Measurements from ENCODE around the gene REELD1. TPM values are rescaled to one million over a fixed set of nuclear protein-coding genes. Genes with fewer than 3 reads are reported as not detected.

REELD1 gene
- total and polyA plus RNA-seq, 9 of the 15 experiments (the other 6 are each of a cell fraction or from before 2014, with no cell fraction given): not detected

DNA sequence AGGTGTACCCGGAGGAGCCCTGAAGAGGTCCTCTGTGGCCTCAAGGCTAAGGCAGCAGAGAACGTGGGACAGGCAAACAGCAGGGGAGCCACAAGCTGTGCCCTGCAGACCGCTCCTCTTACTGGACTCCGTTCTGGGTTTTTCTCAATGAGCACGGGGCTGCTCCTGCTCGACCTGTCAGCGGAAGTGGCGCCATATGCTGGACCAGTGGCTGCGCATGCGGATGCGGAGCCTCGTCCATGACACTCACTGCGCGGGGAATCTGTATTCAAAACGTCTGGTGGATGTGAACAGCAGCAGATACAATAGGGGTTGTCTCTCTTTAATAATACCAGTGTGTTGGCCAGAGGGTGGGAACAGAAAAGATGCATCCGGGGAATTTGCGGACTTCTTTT lies 29.5 kb downstream of the REELD1 start:
- TF ChIP-seq NRF1 (conservative IDR thresholded peaks at IDR 0.05 in 1 of 2, IDR thresholded peaks at IDR 0.05 in 1 of 2) (peak in 1 of 2 experiments; percentile 40; a peak in 1 of 4 replicates), HNRNPK (IDR thresholded peaks at IDR 0.05; ENCODE audit: low read depth, low read length, poor library complexity, severe bottlenecking) (no peak), SOX6 (IDR thresholded peaks at IDR 0.05) (no peak), ZNF324 (CRISPR knock-in tag; IDR thresholded peaks at IDR 0.05) (no peak), LARP7 (IDR thresholded peaks at IDR 0.05) (no peak), ETS2 (tag; IDR thresholded peaks at IDR 0.05; ENCODE audit: borderline replicate concordance, poor library complexity, severe bottlenecking) (no peak), ZNF263 (CRISPR knock-in tag; IDR thresholded peaks at IDR 0.05; ENCODE audit: borderline replicate concordance) (no peak)
- TF ChIP-seq, protein P1, sequence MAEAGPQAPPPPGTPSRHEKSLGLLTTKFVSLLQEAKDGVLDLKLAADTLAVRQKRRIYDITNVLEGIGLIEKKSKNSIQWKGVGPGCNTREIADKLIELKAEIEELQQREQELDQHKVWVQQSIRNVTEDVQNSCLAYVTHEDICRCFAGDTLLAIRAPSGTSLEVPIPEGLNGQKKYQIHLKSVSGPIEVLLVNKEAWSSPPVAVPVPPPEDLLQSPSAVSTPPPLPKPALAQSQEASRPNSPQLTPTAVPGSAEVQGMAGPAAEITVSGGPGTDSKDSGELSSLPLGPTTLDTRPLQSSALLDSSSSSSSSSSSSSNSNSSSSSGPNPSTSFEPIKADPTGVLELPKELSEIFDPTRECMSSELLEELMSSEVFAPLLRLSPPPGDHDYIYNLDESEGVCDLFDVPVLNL (CRISPR knock-in tag; IDR thresholded peaks at IDR 0.05; ENCODE audit: low read depth): no peak
- BruUV-seq (replicated peaks): no TSS peak
- Histone ChIP-seq H3K4me2 (ENCODE audit: insufficient read depth, low read length) (peak overlapping the region; percentile 11; the same call in 1 of the 2 replicates), H3K4me1 (replicated peaks in 1 of 2; ENCODE audit: control insufficient read depth in 2 of 2, insufficient read depth in 2 of 2, low read length in 2 of 2) (peaks cover 0 to 7% of the 10 kb centered on the region in 2 experiments; a peak in 1 of 5 replicates), H3K79me2 (ENCODE audit: control insufficient read depth, insufficient read depth, low read length) (no peaks in the 10 kb centered on the region), H4K20me1 (replicated peaks; ENCODE audit: control insufficient read depth, insufficient read depth, low read length) (peaks cover 5% of the 10 kb centered on the region; the same call in 1 of the 2 replicates), H3K9me3 (replicated peaks; ENCODE audit: control insufficient read depth, insufficient read depth, low read depth, low read length) (no peaks in the 10 kb centered on the region), H3K9me1 (ENCODE audit: control insufficient read depth, insufficient read depth, low read length) (no peaks in the 10 kb centered on the region), H3K4me3 (no peak overlapping the region), H3K36me3 (ENCODE audit: control insufficient read depth, insufficient read depth, low read length) (no peaks in the 10 kb centered on the region), H3K9ac (ENCODE audit: insufficient read depth in 1 of 2, low read depth in 2 of 2, low read length in 2 of 2) (no peak overlapping the region), H3K27me3 (ENCODE audit: control insufficient read depth in 2 of 2, insufficient read depth in 2 of 2, low read length in 2 of 2) (peaks cover 0 to 28% of the 10 kb centered on the region in 2 experiments; a peak in 2 of 5 replicates), H2AFZ (ENCODE audit: low read depth, low read length) (no peak overlapping the region), H3K27ac (ENCODE audit: extremely low read depth, low read depth, low read length) (no peak overlapping the region)
- no peak for DNase-seq (ENCODE audit: extremely low read depth in 1 of 4, low spot score in 3 of 4)
- intact Hi-C loops (cut with micrococcal nuclease): loop anchor here (2.0 kb wide), 1 partner anchor 99 kb away; no protein-coding TSS in a partner anchor
- 30% methylated on average over 17 of the region's 17 CpGs for WGBS (ENCODE audit: insufficient coverage, low coverage, missing lambda C conversion rate)
- no peak; the same call in 2 of the 3 replicates for ATAC-seq
- in situ Hi-C loops (cut with MboI): no loop called here
- POLR2A ChIA-PET: no interaction called here
- CTCF ChIA-PET (ENCODE audit: low intra/inter-chr PET ratio): no interaction called here
- no peak for FAIRE-seq

All from K562 (cell line).